ENCODE measurements around the gene CISTR.
"Not testable (repeated sequence)": the region's sequence is repeated elsewhere in the genome, so short reads cannot be mapped to it uniquely, and the experiment has no call there.

CISTR gene

DNA sequence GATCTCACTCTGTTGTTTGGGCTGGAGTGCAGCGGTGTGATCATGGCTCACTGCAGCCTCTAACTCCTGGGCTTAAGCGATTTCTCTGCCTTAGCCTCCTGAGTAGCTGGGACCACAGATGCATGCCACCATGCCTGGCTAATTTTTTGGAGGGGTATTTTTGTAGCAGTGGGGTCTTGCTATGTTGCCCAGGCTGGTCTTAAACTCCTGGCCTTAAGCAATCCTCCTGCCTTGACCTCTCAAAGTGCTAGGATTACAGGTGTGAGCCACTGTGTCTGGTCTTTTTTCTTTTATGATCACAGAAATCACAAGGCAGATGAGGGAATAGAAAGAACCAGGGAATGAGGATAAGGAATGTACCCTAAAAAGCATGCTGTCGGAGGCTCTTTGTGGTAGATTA is 11.0 kb upstream of the CISTR start:
- not testable (repeated sequence) for DNase-seq

DNA sequence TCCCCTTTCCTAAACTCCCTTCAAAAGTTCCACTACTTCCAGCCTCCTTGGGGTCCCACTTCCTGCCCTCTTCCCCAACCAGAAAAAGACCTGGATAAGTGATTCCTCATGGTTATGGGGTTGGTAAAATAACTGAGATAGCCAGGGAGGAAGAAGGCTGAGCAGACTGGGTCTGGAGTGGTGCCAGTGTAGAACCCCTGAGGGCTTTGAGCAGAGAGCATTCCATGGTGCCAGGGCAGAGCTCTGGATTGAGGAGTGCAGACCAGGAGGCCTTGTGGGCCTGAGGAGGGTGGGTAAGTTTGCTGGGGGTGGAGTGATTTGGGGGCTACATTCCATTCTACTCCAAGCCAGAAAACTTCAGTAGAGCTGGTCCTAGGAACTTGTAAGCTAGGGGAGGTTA is 9.5 kb upstream of the CISTR start:
- no peak for DNase-seq

DNA sequence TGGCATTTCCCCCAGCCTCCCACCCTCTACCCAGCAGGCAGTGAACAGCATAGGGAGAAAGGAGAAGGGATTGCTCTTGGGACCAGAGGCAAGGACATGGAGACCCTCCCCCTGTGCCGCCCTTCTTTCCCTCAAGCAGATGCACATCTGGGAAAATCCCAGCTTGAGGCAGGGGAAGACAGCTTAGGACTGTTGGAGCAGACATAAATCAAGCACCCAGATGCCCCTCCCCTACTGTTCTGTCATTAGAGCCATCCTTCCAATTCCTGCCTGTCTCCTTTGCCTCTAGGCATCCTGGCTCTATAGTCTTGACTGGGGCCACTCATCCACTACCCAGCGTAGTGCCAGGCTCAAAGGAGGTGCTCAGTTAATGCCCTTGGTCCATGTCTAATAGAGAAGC is 7.5 kb upstream of the CISTR start:
- DNase-seq: no peak

DNA sequence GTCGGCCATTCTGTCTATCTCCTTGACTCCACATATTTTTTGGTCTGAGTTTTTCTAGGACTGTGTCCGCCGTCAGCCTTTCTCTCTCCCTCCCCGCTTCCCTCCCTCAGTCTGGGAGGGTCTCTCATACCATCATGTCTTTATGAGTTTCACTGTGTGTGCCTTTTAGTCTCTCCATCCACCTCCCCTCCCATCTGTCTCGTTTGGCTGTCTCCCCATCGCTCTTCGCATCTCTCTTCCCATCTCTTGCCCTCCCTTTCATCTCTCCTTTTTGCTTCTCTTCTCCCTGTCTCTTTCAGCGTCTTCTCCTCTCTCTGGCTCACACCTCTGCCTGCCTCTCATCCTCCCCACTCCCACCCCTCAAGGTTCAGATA is 6.9 kb upstream of the CISTR start:
- DNase-seq: no peak

DNA sequence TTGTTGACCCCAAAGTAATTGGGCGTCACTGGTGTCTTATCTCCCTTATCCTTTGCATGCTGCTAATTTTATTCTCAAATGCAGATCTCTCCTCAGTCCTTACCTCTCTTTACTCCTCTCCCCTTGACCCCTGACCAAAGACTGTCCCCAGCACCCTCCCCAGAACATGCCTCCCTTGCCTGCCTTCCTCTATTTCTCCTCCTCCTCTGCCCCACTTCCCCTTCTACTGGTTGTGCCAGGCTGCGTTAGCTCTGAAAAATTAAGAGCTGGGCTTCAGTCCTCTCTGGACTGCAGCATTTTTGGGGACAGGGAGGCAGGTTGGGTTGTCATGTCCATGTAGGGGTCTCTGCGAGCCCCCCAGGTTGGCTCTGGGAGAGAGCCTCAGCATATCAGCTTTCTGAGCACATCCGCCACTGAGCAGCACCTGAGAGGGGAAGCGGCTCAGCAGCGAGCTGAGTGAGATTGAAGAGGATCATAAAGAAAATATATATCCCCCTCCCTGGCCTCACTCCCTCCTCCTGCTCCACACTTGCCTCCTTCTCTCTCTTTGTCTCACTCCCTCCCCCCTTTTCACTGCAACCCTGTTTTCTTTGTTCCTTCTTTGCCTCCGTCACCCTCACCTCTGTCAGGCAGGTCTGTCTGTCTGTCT is 6.4 kb upstream of the CISTR start:
- no peak for DNase-seq

DNA sequence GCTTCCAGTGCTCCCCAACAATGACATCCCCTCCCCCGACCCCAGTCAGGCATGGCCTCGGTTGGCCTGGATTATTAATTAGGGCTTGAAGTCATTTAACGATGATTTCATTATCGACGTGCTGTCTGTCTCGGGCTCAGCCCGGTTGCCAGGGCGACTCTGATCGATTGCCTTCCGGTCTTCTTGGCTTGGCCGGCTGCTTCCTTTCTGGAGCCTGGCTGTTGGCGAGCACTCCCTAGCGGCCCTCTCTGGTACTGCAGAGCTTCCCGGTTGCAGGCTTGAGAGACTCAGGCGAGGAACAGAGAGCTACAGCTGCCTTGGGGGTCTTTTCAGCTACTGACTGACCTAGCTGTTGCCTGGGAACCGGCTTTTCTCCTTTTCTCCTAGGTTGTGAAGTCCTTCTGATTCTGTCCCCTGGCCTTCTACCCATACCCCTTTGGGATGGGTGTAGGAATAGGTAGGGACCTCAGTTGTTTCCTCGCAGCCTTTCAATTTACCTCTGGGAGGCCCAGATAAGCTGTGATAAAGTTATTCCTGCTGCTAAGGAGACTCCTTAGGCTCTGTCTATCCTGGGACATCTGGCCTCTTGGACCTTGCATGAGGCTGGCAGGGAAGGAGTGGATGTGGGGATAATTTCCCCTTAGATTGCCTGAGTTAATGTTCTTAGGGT is 5.5 kb upstream of the CISTR start:
- peak; percentile 83 for DNase-seq

DNA sequence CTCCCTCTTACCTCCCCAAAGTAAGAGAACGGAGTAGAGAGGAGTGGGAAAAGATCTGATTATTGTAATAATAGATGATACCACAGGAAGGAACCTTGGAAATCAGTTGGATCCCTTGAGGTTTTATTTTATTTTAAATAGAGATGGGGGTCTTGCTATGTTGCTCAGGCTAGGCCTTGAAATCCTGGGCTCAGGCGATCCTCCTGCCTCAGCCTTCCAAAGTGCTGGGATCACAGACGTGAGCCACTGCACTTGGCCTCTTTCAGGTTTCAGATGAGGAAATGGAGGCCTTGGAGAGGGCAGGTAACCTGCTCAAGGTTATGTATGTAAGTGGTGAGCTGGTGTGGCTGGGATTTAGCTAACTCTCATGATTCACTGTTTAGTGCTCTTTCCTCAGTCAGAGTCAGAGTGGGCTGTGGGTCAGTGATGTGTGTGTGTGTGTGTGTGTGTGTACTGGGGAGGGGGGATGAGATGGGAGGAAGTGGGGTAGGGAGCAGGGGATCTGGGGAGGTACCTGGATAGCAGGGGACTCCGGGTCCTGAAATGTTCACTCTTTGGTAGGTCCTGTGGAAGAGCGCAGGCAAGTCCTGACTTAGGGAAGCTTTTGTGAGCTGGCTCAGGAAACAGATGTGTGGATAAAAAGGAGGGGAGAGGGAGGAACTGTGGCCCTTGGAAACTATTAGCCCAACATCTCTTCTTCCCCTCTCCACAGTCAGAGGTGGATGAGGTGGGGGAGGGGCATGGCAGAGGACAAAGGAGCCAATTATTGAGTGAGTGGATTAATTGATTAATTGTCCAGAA is 4.7 kb upstream of the CISTR start:
- DNase-seq: no peak

DNA sequence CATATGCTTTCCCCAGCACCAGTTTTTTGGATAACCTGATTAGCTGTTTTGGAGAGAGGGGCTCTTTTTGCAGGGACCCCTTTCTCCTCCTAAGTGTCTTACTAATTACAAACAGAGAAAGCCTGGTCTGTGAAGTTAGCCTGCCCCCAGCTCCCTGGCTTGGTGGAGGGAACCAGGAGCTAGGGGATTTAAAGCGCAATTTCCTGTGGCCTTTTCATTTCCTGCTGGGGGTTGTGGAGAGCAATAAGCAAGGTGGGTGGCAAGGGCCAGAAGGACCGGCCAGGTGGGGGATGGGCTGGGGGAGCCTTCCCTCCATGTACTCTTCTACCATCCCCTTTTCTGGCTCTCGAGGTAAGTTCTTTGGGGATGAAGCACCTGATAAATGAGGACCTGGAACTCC is 4.1 kb upstream of the CISTR start:
- DNase-seq: no peak

DNA sequence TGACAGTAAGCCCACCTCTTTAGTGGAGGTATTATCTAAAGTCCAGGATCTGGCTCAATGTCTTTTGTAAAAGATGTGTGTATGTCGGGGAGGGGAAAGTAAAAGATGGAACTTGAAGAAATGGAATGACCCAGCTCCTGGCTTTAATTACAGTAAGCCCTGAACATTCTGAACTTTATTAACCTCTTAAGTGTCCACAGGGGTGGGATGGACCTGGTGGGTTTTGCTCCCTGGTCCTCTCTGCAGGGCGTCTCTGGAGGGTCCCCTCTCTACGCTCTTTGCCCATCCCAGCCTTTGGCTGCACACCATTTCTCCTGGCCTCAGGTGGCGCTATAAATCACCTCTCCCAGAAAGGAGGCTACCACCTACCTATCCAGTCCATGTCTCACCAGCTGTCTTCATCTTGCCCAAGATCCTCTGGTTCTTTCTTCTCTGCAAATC is 3.7 kb upstream of the CISTR start:
- DNase-seq: no peak

DNA sequence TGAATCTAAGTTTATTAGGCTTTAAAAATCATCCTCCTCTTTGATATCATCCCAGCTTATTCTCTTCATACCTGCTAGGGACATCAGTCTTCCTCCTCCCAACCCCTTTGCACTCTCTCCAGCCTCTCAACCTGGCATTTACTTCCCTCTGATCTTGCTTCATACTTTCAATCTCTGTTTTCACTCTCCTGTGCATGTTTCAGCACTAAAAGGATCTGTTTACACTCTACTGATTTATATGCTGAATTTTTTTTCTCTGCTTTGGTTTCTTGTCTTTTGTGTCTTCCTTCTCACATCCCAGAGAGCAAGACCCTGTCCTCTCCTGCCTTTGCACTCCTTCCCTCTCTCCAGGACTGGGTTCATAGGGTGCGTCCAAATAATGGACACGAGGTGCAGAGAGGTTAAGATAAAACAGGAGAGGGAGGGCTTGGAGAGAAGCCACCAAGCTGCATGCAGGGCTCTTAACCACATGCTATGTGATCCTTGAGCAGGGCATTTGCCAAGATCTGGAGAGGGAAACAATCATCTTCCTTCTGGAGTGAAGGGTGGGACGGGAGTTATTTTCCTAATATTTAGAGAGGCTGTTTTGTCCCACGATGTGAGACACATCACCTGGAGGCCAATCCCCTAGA is 3.0 kb upstream of the CISTR start:
- DNase-seq: no peak

DNA sequence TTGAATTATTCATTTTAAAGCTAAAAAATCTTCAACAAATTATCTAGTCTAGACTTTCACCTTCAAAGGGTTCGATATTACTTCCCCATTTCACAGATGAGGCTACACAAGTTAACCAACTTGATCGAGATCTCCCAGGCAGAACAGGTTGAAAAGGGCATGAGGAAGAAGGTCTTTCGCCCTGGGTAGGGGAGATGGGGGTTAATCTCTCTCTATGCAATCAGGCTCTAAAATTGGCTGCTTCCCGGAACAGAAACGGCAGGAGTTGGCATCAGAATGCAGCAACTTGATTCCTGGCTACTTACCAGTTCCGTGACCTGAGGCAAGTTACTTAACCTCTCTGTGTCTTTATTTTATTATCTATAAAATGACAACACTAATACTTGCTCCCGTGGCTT is 2.4 kb upstream of the CISTR start:
- no peak for DNase-seq

DNA sequence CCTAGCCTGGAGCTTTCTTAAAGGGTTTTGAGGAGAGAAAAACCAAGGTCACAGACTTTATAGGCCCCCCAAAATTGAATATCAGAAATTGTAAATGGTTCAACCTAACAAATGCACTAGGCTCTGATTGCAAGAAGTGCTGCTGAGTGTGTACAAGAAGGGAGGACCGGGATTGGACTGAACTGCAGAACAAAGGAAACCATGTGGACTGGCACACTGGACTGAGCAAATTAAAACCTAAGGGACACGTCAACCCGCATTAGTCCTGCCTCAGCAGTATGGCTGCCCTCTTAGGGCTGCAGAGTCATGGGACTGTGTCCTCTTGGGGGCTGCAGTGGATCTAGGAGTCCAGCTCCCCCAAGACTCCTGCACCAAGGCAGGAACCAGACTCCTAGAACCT is 842 bp upstream of the CISTR start:
- DNase-seq: no peak

DNA sequence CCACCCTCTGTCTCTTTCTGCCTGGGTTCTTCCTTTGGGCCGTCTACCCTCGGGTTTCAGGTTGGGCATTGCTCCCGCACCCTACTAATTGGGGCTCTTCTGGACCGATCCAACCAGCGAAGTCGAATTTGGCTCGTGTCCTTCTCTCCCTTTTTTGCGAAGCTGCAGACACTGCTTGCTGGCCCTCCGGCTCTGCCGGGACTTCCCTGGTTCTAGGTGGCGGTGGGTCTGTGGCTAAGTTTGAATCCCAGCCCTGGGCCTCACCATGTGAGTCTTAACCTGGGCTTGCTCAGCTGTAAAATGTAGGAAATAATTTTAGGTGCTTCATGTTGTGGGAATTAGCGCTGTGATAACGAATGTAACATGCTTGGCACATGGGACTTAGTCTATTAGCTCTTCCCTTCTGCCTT is 418 bp upstream of the CISTR start:
- no peak for DNase-seq

DNA sequence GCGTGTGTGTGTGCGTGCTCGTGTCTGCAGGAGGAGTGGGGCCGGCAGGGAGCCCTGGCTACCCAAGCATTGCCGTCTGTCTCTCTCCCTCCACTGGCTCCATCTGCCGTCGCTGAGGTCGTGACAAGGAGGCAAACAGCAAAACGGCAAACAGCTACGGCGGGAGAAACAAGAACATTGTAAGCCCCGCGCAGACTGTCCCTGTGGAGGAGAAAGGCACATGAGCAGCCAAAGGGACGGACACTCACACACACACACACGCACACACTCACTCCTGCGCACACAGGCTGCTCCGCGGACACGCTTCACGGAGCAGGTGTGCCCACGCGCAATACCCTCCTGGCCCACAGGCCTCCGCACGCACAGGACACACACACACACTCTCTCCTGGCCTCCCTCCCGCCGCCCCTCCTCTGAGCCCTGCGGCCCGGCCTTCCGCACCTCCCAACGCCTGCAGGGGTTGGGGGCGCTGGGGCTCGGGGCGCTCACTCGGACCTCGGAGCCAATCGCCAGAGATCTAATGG is 905 bp downstream of the CISTR start:
- peak; percentile 39 for DNase-seq

DNA sequence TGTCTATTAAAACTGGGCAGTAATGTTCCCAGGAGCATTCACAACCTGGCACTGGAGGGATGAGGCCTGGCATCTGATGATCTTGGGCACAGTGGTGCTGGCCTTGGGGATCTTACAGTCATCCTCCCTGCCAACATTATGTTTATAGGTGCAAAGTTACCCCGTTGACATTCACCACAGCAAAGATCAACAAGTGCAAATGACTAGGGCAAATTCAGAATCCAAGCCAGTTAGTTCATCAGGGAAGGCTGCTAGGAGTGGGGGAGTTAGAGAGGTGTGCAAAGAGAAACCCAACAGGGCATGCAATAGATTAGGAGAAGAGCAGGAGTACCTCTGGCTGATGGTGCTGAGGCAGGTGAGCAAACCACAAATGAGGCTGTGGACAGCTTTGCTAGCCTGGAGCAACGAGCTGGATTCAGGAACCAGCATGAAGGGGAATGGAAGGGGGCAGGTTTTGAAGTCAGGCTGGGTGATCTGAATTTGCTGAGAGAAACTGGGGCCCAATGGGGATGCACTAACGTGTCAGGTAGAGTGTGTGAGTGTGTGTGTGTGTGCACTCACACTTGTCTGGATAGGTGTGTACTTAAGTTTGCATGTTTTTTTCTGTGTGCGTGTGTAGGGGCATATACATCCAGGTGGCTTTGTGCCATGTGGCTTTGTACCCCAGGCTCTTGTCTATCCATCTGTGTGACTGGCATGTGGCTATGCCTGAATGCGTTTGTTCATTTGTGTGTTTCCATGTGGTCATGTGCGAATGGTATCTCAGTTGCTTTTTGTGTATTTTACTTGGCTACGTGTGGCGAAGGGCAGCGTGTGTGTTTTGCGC is 1.6 kb downstream of the CISTR start:
- no peak for DNase-seq

DNA sequence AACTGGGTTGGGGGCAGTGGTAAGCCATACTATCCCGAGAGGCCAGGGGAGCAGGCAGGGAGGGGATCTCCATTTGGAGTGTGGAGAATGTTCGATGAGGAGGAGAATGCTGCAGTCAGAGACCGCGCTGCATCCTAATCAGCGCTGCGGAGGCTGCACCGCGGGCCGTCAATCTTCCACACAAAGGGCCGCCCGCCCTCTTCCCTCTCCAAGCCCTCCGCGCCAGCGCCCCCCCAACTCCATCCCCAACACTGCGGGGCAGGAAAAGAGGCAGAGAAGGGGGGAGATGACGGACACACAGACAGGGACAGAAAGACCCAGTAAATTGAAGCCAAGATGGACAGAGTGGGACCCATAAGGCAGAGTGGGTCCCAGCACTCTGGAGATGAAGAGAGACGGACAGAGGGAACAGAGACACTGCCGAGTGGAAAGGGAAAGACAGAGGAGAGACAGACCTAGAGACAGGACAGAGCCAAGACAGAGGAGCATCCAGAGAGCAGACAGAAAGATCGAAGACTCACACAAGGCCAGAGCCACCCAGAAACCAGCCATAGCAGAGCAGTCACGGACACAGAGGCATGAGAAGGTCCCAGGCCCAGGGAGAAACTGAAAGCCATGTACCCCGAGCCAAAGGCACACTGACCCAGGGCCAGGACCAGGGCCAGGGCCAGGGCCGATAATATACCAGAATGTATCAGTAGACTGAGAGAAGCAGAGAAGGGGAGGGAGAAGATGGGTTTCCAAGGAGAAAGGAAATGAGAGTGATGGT is 3.5 kb downstream of the CISTR start:
- DNase-seq: no peak

DNA sequence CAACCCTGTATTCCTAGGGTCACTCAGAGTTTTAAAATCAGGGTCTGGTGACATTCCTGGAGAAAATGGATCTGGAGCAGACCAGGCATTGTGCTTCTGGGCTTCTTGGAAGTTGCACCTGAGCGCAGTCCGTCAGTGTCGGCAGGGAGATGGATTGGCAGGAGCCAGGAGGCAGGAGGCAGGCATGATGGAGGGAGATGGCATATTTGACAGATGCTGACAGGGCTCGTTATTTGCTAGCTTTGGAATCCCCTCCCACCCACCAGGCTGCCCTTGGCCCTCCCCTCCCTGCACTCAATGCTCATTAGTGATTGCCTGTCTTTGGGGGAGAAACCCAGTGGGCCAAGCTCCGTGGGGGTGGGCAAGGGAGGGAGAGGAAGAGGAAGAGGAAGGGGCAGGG is 4.7 kb downstream of the CISTR start:
- no peak for DNase-seq

DNA sequence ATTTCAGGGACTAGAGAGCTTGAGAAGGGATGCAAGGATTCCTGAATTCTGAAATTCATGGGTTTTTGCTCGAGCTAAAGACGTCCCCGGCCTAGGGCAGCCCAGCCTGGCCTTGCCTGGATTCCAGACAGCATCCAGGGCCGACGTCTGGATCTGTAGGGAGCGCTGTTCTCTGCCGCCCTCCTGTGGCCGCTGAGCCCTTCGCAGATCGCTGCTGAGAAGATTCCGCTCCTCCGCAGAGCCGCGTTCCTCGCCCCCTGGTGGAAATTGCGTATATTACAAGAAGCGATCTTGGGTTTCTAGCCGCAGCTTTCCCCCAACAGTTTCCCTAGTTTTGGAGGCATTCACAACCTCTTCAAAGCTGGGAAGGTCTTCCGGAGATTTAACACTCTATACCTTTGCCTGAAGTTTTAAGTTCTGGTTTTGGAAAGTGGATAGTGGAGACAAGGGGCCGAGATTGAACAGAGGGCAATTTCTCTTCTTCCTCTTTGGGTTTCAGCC is 5.1 kb downstream of the CISTR start:
- DNase-seq: peak; percentile 86

DNA sequence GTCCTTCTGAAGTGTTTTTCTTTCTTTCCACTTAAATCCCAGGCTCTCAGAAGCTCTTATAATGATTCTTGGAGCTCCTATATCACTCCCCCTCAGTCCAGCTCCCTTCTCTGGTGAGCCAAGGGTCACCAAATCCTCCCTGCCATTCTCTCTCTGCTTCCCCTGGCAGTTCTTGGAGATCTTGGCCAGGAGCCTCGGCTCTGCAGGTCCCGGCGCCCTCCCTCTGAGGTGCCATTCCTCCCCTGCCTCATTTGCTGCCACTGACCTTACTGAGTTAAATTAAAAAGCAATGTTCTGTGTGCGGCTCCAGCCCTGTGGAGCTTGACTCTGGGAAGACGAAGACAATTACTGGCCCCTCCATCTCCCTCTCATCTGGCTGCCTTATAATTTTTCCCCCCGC is 7.0 kb downstream of the CISTR start:
- no peak for DNase-seq

DNA sequence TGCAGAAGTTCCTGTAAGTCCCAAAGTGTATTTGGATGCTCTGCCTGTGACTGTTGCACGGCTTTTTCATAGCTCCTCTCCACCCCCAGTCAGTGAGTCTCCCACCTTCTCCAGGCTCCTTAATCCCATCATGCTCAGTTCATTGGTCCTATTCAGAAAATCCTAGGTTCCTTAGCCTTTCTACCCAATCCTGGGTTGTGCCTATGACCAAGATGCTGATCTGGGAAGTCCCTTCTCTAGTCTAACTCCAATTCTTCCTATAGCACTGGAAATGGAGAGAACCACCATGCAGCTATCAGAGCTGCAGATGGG is 7.7 kb downstream of the CISTR start:
- no peak for DNase-seq

DNA sequence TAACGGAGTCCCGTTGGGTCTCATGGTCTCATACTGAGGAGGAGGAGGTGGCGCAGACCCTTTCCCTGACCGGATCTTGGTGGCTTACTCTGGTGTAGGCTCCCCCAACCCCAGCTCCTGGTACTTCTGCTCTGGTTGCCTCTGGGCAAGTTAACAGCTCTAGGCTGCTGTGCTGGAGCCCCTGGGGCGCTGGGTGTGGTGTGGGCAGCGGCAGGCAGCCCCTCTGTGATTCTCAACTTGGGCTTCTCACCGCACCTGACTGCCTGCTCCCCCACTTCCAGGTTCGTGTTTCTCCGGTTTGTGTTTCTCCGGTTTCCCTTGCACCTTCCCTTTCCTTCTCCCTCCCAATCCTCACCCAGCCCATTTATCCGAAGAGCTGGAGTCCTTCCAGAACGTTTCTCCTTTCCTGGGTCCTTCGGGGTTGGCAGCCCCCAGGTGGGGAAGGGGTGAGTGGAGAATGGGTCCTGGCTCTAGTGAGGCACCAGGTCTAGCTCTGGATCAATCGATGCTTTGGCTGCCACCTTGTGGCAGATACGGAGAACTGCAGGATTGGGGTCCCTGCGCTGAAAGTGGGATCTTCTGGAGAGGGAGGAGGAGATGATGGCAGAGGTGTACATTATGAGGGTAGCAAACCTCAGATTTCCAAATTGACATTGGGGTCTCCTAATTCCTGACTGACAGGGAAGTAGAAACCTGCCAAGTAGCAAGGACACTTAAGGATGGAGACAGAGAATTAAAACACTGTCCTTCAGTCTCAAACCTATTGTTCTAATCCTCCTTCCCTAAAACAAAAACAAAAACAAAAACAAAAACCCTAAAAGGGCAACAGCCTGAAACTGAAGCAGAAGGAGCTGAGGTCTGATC is 8.3 kb downstream of the CISTR start:
- DNase-seq: peak; percentile 72

Measured in activated T-cell treated with anti-CD3 and anti-CD28 coated beads, Interleukin-2, amount 50 U/mL, for 1 hour (primary cell).